Breast epithelium (tissue), 4 donors: ENCODE results near the gene TNFAIP3. TPM values are rescaled to one million over a fixed set of nuclear protein-coding genes. Genes with fewer than 3 reads are reported as not detected.

Experiments
- DNase-seq, 2 donors: peaks; one replicate each; pipeline ENCODE4 v3.0.0-alpha.2; 2019; ENCODE audit warnings: low spot score in 2 of 2
- H3K27ac ChIP-seq, 2 donors: fragments of 200-600 bp; sonication (generic) in 1 of 2; one replicate each; pipeline ENCODE4 v1.5.1; 2016 to 2019; ENCODE audit warnings: mild to moderate bottlenecking in 1 of 2
- H3K27me3 ChIP-seq, 2 donors: fragments of 200-600 bp; sonication (generic) in 1 of 2; one replicate each; pipeline versions ENCODE4 v1.5.1 to v1.6.0; 2017 to 2019; ENCODE audit warnings: control low read depth in 1 of 2, mild to moderate bottlenecking in 1 of 2
- H3K36me3 ChIP-seq: fragments of 200-600 bp; one replicate; pipeline ENCODE4 v1.5.1; 2019
- H3K4me1 ChIP-seq, 2 donors: fragments of 200-600 bp; sonication (generic); one replicate each; pipeline ENCODE4 v1.5.1; 2016 to 2019; ENCODE audit warnings: control low read depth in 1 of 2
- H3K4me3 ChIP-seq, 3 donors: fragments of 200-600 bp; sonication (generic); 1 replicate in 2 of 3; 2 replicates in 1 of 3; pipeline ENCODE4 v1.5.1; 2016 to 2019; ENCODE audit warnings: mild to moderate bottlenecking in 3 of 3, moderate library complexity in 2 of 3
- H3K9me3 ChIP-seq, 2 donors: fragments of 200-600 bp; sonication (generic) in 1 of 2; one replicate each; pipeline ENCODE4 v1.5.1; 2016 to 2019; ENCODE audit warnings: control low read depth in 1 of 2
- CTCF ChIP-seq, 3 donors: fragments of 450-650 bp; IDR thresholded peaks; one replicate each; pipeline ENCODE4 v1.5.1; 2016 to 2017; ENCODE audit warnings: antibody characterized with exemption in 3 of 3, mild to moderate bottlenecking in 3 of 3, moderate library complexity in 3 of 3
- POLR2A ChIP-seq: fragments of 450-650 bp; IDR thresholded peaks from one replicate; pipeline ENCODE4 v1.6.1; 2016; ENCODE audit warnings: antibody characterized with exemption, mild to moderate bottlenecking, moderate library complexity
- POLR2AphosphoS5 ChIP-seq, 3 donors: sonication (generic); formaldehyde crosslinking; IDR thresholded peaks; one replicate each; pipeline ENCODE4 v1.6.1; 2017; ENCODE audit warnings: antibody characterized with exemption in 3 of 3
- intact Hi-C: fragments of 100-400 bp; cut with DNase I; formaldehyde crosslinking; loops from one replicate; pipeline ENCODE4 v1.15.1; 2023; ENCODE audit warnings: low total_unique reads
- total RNA-seq, 3 donors: library from RNA; depleted of rRNA; stranded (reverse); fragments of >200 nt; gene quantifications; one replicate each; pipeline ENCODE4 v1.1.0, GENCODE V29; 2016

Gene TNFAIP3
- total RNA-seq, 3 donors from 2014 or later, result 21.3 to 50.5 (median 25.9) TPM

DNA sequence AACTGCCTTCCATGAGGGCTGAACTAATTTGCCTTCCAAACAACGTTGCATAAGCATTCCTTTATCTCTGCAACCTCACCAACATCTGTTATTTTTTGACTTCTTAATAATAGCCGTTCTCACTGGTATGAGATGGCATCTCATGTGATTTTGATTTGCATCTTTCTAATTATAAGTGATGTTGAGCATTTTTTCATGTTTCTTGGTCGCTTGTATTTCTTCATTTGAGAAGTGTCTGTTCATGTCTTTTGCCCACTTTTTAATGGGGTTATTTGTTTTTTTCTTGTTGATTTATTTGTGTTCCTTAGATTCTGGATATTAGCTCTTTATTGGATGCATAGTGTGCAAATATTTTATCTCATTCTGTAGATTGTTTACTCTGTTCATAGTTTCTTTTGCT, 46.4 kb downstream of the TNFAIP3 start:
- intact Hi-C loops, result no loop called here
- Histone ChIP-seq H3K4me3 (no peak overlapping the region), H3K4me1 (no peaks in the 10 kb centered on the region), H3K36me3 (no peaks in the 10 kb centered on the region), H3K27ac (no peak overlapping the region), H3K27me3 (no peaks in the 10 kb centered on the region), H3K9me3 (no peaks in the 10 kb centered on the region)
- DNase-seq, result no peak
- TF ChIP-seq POLR2AphosphoS5 (IDR thresholded peaks at IDR 0.05) (no peak), POLR2A (no peak), CTCF (IDR thresholded peaks at IDR 0.05) (no peak)

- Histone ChIP-seq H3K36me3 (no peaks in the 10 kb centered on the region), H3K9me3 (no peaks in the 10 kb centered on the region), H3K27ac (no peak overlapping the region), H3K4me3 (no peak overlapping the region), H3K27me3 (no peaks in the 10 kb centered on the region), H3K4me1 (no peaks in the 10 kb centered on the region)
- no peak for DNase-seq
- TF ChIP-seq CTCF (IDR thresholded peaks at IDR 0.05) (no peak), POLR2A (no peak), POLR2AphosphoS5 (IDR thresholded peaks at IDR 0.05) (no peak)
- intact Hi-C loops, result no loop called here
Observed at GRCh38 chr6:137913996-137914529, 47.0 kb downstream of the TNFAIP3 start.

GRCh38 chr6:137914530-137915193, 47.6 kb downstream of the TNFAIP3 start:
- intact Hi-C loops, result no loop called here

GRCh38 chr6:137915790-137916189, 48.7 kb downstream of the TNFAIP3 start:
- Histone ChIP-seq H3K36me3 (no peaks in the 10 kb centered on the region), H3K27me3 (no peaks in the 10 kb centered on the region), H3K4me1 (no peaks in the 10 kb centered on the region), H3K27ac (no peak overlapping the region), H3K9me3 (no peaks in the 10 kb centered on the region), H3K4me3 (no peak overlapping the region)
- intact Hi-C loops, result no loop called here
- no peak for DNase-seq
- no peak for TF ChIP-seq POLR2A
- TF ChIP-seq POLR2AphosphoS5 (IDR thresholded peaks at IDR 0.05), result no peak
- no peak for TF ChIP-seq CTCF (IDR thresholded peaks at IDR 0.05)

More at GRCh38 chr6:137914530-137915193, 47.6 kb downstream of the TNFAIP3 start:
- H3K4me3 ChIP-seq, result no peak overlapping the region
- no peaks in the 10 kb centered on the region for H3K36me3 ChIP-seq
- TF ChIP-seq POLR2AphosphoS5 (IDR thresholded peaks at IDR 0.05) (no peak), POLR2A (no peak), CTCF (IDR thresholded peaks at IDR 0.05) (no peak)
- H3K4me1 ChIP-seq, result no peaks in the 10 kb centered on the region
- no peak for DNase-seq
- H3K27me3 ChIP-seq, result no peaks in the 10 kb centered on the region
- no peaks in the 10 kb centered on the region for H3K9me3 ChIP-seq
- H3K27ac ChIP-seq, result no peak overlapping the region

DNA sequence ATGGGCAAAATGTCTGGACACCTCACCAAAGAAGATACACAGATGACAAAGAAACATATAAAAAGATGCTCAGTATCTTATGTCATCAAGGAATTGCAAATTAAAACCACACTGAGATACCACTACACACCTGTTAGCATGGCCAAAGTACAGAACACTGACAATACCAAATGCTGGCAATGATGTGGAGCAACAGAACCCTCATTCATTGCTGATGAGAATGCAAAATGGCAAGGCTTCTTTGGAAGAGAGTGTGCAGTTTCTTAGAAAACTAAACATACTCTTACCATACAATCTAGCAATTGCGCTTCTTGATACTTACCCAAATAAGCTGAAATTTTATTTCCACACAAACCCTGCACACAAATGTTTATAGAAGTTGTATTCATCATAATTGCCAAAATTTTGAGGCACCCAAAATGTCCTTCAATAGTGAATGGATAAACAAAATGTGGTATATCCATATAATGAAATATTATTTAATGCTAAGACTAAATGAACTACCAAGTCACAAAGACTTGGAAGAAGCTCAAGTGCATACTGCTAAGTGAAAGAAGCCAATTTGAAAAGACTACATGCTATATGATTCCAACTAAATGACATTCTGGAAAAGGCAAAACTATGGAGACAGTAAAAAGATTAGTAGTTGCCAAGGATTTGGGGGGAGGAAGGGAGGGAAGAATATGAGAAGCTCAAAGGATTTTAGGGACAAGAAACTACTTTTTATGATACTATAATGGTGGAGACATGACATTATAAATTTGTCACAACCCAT, 50.7 kb downstream of the TNFAIP3 start:
- no peak for DNase-seq
- no peaks in the 10 kb centered on the region for H3K27me3 ChIP-seq
- H3K27ac ChIP-seq, result no peak overlapping the region
- H3K9me3 ChIP-seq, result no peaks in the 10 kb centered on the region
- no peak overlapping the region for H3K4me3 ChIP-seq
- no peaks in the 10 kb centered on the region for H3K4me1 ChIP-seq
- no peaks in the 10 kb centered on the region for H3K36me3 ChIP-seq
- TF ChIP-seq POLR2AphosphoS5 (IDR thresholded peaks at IDR 0.05), result no peak
- TF ChIP-seq CTCF (IDR thresholded peaks at IDR 0.05), result no peak
- no peak for TF ChIP-seq POLR2A
- intact Hi-C loops, result no loop called here
